Measurements from ENCODE around the gene LRRC32. TPM values are rescaled to one million over a fixed set of nuclear protein-coding genes. Genes with fewer than 3 reads are reported as not detected.

The LRRC32 gene
- total and polyA plus RNA-seq, 2 donors (not counting 1 experiment from before 2014, with no cell fraction given): 19.2 to 103 TPM

GRCh38 chr11:76657187-76658170, 13.1 kb downstream of the LRRC32 start:
- Histone ChIP-seq H4K20me1 (ENCODE audit: control insufficient read depth, extremely low read depth, insufficient read depth, low read length) (no peaks in the 10 kb centered on the region), H3K36me3 (ENCODE audit: control insufficient read depth, insufficient read depth, low read length) (peaks cover 17% of the 10 kb centered on the region), H3K4me2 (ENCODE audit: extremely low read depth, insufficient read depth, low read length) (no peak overlapping the region), H3K9me3 (ENCODE audit: control insufficient read depth, insufficient read depth, low read depth, low read length) (no peaks in the 10 kb centered on the region), H3K9ac (ENCODE audit: insufficient read depth, low read length) (no peak overlapping the region), H3K27me3 (ENCODE audit: control insufficient read depth, insufficient read depth, low read length) (no peaks in the 10 kb centered on the region), H3K4me1 (ENCODE audit: control insufficient read depth, extremely low read depth, insufficient read depth, low read length) (peaks cover 35% of the 10 kb centered on the region), H3K27ac (ENCODE audit: insufficient read depth, low read length) (no peak overlapping the region), H3K79me2 (ENCODE audit: control insufficient read depth, insufficient read depth, low read length) (no peaks in the 10 kb centered on the region), H2AFZ (ENCODE audit: low read length) (no peak overlapping the region), H3K4me3 (replicated peaks in 1 of 4; ENCODE audit: control extremely low read depth in 1 of 4, insufficient read depth in 1 of 4, low read depth in 3 of 4, low read length in 4 of 4) (no peak overlapping the region)
- TF ChIP-seq EZH2 (IDR thresholded peaks at IDR 0.05; ENCODE audit: low read length, missing control alignments): no peak
- DNase-seq (ENCODE audit: low read depth in 2 of 2): no peak

DNA sequence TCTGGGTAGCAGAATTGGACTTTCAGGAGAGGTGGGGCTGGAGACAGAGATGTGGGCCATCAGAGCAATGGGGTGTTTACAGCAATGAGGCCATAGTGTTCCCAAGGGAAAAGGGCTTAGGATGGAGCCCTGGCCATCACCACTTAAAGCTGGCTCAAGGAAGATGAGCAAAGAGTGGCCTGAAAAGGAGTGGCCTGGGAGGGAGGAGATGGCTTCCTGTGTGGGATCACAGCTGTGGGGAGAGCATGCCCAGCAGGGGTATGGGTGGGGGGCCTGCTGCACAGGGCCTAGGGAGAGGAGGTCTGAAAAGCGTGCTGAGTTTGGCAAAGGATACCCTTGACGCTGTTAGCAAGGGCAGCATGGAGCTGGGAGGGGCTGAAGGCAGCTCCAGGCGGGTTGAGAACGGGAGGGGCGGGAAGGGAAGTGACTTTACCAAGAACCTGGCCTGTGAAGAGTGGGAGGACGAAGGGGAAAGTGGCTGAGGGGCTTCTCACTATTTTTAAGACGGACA, 13.9 kb downstream of the LRRC32 start:
- H3K4me3 ChIP-seq (replicated peaks in 1 of 4; ENCODE audit: control extremely low read depth in 1 of 4, insufficient read depth in 1 of 4, low read depth in 3 of 4, low read length in 4 of 4): no peak overlapping the region
- no peak overlapping the region for H3K27ac ChIP-seq (ENCODE audit: insufficient read depth, low read length)
- no peaks in the 10 kb centered on the region for H3K27me3 ChIP-seq (ENCODE audit: control insufficient read depth, insufficient read depth, low read length)
- H4K20me1 ChIP-seq (ENCODE audit: control insufficient read depth, extremely low read depth, insufficient read depth, low read length): no peaks in the 10 kb centered on the region
- no peak overlapping the region for H2AFZ ChIP-seq (ENCODE audit: low read length)
- no peaks in the 10 kb centered on the region for H3K9me3 ChIP-seq (ENCODE audit: control insufficient read depth, insufficient read depth, low read depth, low read length)
- H3K79me2 ChIP-seq (ENCODE audit: control insufficient read depth, insufficient read depth, low read length): no peaks in the 10 kb centered on the region
- H3K36me3 ChIP-seq (ENCODE audit: control insufficient read depth, insufficient read depth, low read length): peaks cover 17% of the 10 kb centered on the region
- TF ChIP-seq EZH2 (IDR thresholded peaks at IDR 0.05; ENCODE audit: low read length, missing control alignments): no peak
- TF ChIP-seq CTCF (conservative IDR thresholded peaks at IDR 0.05 in 1 of 2, IDR thresholded peaks at IDR 0.05 in 1 of 2; ENCODE audit: low read depth in 1 of 2, low read length in 2 of 2): no peak
- H3K9ac ChIP-seq (ENCODE audit: insufficient read depth, low read length): no peak overlapping the region
- peaks cover 35% of the 10 kb centered on the region for H3K4me1 ChIP-seq (ENCODE audit: control insufficient read depth, extremely low read depth, insufficient read depth, low read length)
- H3K4me2 ChIP-seq (ENCODE audit: extremely low read depth, insufficient read depth, low read length): no peak overlapping the region
- DNase-seq (ENCODE audit: low read depth in 2 of 2): peak in 1 of 2 donors; percentile 44

- Histone ChIP-seq H3K36me3 (ENCODE audit: control insufficient read depth, insufficient read depth, low read length) (peaks cover 15% of the 10 kb centered on the region), H3K9ac (ENCODE audit: insufficient read depth, low read length) (no peak overlapping the region), H3K4me1 (ENCODE audit: control insufficient read depth, extremely low read depth, insufficient read depth, low read length) (peaks cover 35% of the 10 kb centered on the region), H3K79me2 (ENCODE audit: control insufficient read depth, insufficient read depth, low read length) (no peaks in the 10 kb centered on the region), H2AFZ (ENCODE audit: low read length) (no peak overlapping the region), H3K4me3 (replicated peaks in 1 of 4; ENCODE audit: control extremely low read depth in 1 of 4, insufficient read depth in 1 of 4, low read depth in 3 of 4, low read length in 4 of 4) (no peak overlapping the region), H3K27me3 (ENCODE audit: control insufficient read depth, insufficient read depth, low read length) (no peaks in the 10 kb centered on the region), H4K20me1 (ENCODE audit: control insufficient read depth, extremely low read depth, insufficient read depth, low read length) (no peaks in the 10 kb centered on the region), H3K27ac (ENCODE audit: insufficient read depth, low read length) (no peak overlapping the region), H3K4me2 (ENCODE audit: extremely low read depth, insufficient read depth, low read length) (no peak overlapping the region), H3K9me3 (ENCODE audit: control insufficient read depth, insufficient read depth, low read depth, low read length) (no peaks in the 10 kb centered on the region)
- TF ChIP-seq EZH2 (IDR thresholded peaks at IDR 0.05; ENCODE audit: low read length, missing control alignments) (no peak), CTCF (conservative IDR thresholded peaks at IDR 0.05 in 1 of 2, IDR thresholded peaks at IDR 0.05 in 1 of 2; ENCODE audit: low read depth in 1 of 2, low read length in 2 of 2) (no peak)
- DNase-seq (ENCODE audit: low read depth in 2 of 2): no peak
Observed at GRCh38 chr11:76656050-76656531, 14.5 kb downstream of the LRRC32 start.
